CD4-positive, alpha-beta T cell treated with Interleukin-2 at 100 ng/mL for 4 hours (primary cell): ENCODE results near the gene SIK3.
A peak's percentile ranks its signal among the peaks of the same experiment; 100 is the strongest.

ENCODE experiments used
- DNase-seq: peaks from one replicate; pipeline ENCODE4 v3.0.0-alpha.2; 2020; ENCODE audit warnings: low spot score

The SIK3 gene

DNA sequence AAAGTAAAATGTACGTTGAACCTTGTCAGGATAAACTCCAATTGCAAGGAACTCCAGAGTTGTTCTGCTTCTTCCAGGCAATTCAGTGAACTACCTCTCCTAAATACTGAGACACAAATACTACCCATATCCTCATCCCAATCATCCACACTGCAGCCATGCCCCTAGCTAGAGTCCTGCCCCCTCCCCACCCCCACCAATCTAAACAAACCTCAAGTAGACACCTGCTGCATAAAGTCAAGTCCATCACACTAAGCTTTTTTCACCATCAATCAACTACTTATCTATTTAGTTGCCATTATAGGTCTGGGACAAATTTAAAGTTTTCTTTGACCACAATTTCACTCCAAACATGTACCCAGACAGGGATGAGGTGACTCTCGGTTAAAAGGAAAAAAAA lies 167.6 kb downstream of the SIK3 start:
- DNase-seq, result no peak

GRCh38 chr11:116930177-116930576 lies 168.1 kb downstream of the SIK3 start:
- DNase-seq, result peak; percentile 71

GRCh38 chr11:116929414-116930090 lies 168.7 kb downstream of the SIK3 start:
- DNase-seq, result no peak

DNA sequence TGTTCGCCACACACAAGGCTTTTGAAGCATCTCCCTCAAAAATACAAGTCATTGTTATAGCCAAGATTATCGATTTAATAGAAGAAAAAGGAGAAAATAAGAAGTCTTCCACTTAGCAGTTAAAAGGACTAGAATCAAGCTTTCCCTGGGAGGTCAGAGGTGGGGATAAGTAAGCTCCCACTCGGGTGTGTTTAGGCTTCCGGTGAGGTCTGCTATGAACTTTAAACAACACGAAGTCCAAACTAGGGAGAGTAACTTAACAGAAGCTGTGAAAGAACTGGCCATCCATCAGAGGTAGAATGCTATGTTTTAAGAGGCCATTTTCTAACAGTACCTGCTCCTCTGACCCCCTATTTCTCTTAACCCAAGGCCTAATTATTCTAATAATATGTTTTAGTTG lies 169.4 kb downstream of the SIK3 start:
- no peak for DNase-seq

- peak; percentile 56 for DNase-seq
Observed at GRCh38 chr11:116928102-116928777, 170.0 kb downstream of the SIK3 start.

DNA sequence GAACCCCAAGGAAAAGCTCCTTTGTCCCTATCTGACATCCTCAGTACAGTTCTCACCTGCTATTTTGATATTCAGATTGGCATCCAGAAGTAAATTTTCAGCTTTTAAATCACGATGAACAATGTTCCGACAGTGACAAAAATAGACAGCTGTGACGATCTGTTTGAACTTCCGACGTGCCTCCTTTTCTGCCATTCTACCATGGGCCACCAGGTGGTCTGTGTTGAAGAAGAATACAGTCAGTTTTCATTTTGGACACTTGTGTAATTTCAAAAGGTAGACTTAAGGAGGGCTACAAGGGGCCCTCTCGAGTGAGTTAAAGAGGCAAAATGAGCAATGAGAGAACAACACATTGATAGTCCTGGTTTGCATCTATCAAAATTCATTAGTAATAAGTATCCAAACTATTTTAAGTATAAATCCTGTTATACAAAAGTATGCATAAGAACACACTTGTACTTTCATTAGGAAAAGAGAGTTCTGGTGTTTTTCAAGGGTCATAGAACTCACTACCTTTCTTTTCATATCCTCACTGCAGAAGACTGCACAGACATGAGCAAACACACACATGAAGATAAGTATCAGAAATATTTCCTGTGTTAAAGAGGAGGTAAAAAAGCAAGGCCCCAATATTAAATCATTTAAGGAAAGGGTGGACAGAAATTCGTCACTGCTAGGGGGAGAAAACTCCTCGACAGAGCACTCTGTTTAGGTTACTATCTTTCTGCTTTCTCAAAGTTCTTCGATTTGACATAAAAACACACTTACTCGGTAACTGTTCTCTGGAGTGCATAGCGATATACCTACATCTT lies 170.9 kb downstream of the SIK3 start:
- DNase-seq, result peak; percentile 57

- peak; percentile 37 for DNase-seq
Observed at GRCh38 chr11:116925050-116925449, 173.2 kb downstream of the SIK3 start.

DNA sequence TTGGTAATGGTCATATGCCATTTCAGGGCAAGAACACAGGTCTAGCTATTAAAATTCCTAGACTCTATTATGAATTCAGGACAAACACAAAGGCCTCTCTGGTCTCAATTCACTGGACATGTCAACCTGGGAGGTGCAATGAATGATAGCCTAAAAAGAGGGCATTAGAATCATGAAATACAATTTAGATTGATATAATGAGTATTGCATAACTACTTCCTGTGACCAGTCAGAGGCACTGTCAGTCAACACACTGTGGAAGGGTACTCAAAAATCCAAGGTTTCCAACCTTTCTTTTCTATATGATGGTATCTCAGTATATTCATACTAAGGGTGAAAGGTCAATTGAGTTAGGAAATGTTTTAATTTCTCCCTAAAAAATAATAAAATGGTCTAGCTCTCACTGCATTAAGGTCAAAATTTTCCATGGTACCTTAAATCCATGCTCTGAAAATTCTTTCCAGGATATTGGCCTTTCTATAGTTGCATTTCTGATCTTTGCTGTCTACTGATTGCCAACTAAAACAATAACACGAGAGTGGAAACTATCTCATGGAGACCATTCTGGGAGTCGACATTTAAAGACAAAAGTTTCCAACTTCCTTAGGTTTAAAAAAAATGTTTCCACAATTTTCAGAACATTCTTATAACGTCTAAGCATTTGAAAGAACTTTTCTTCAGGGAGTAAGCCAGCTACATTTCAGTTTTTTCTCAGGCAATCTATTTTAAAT lies 179.1 kb downstream of the SIK3 start:
- DNase-seq, result no peak

DNA sequence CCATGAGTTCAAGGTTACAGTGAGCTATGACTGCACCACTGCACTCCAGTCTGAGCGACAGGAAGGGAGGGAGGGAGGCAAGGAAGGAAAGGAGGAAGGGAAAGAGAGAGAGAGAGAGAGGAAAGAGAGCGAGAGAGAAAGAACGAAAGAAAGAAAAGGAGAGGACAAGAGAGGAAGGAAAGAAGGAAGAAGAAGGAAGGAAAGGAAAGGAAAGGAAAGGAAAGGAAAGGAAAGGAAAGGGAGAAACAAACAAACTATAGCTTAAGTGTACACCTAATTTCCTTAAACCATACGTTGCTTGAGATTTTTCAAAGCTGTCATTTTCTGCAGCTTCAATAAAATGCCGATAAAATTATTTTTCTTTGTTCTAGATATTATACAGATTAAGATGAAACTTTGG lies 180.6 kb downstream of the SIK3 start:
- DNase-seq, result no peak

DNA sequence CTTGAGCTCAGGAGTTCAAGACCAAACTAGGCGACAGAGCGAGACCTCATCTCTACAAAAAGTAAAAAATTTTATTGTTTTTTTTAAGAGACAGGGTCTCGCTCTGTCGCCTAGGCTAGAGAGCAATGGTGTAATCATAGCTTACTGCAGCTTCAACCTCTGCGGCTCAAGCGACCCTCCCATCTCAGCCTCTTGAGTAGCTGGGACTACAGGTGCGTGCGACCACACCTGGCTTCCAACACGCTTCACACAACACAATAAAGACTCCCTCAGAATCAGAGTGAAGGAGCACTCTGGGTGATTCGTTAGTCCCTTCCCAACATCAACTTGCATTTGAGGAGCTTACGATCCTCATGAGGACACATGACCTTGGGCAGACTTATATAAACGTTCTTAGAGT lies 181.3 kb downstream of the SIK3 start:
- no peak for DNase-seq

DNA sequence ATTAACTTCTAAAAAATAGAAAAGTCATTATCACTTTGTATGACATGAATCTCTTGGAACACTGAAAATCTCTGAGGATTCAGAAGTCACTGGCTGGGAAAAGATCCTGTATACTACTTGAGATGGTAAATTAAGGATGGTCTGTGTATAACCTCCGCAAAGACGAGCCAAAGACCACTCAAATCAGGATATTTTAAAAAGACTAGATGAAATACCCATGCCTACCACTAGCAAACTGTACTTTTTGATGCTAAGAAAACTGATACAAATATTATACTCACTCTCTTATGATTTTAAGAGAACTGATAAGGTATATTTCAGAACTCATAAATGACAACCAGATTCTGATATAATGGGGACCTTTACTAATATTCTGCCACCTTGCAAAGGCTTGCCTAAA lies 182.2 kb downstream of the SIK3 start:
- no peak for DNase-seq

DNA sequence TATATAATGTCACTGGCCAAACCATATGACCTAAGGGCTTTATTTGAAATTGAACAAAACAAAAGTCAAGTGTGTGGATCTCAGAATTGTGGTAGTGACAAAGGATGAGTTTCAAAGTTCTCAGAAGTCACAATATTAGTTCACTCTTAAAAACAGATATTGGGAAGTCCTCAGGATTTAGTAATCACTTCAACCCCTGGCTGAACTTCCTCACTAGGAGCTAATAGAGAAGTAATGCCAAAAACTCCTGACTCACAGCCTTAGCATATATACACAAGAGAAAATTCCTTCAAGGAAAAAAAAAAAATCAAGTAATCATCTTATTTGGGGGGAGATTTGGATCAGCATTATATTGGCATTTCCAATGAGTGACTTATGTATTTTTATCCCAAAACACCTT lies 185.2 kb downstream of the SIK3 start:
- no peak for DNase-seq

DNA sequence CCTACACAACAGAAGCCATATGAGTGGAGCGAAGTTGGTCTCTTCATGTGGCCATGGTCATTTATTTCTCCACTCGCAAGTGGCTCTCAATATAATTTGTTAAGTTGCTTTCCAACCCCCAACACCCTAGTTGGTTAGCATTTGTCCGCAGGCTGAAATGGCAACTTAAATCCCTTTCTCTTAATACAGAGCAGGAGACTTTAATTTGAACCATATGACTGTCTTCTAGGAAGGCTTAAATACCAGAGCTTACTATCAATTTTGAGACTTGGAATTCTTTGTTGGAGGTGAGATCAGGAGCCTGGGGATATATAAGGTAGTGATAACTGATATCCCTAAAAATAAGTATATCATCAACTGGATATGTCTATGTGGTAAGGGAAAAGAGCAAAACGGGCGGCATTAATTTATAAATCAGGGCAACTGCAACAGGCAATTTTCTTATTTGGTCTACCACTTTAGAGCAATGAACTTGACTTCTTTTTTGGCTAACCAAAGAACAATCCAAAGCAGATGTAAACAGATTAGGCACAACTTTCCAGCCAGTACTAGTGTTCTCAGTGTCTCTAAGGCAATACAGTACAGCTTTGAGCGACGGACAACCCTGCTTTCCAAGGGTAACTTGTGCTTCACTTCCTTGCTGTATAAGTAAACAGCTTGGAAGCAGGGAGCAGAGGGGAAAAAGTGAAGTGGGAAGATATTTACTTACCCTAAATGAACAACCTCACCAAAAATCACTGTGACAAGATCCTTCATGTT lies 186.1 kb downstream of the SIK3 start:
- DNase-seq, result no peak

- DNase-seq, result no peak
Observed at GRCh38 chr11:116910847-116911246, 187.4 kb downstream of the SIK3 start.

GRCh38 chr11:116910378-116910777 lies 187.8 kb downstream of the SIK3 start:
- no peak for DNase-seq

- DNase-seq, result no peak
Observed at GRCh38 chr11:116909245-116909644, 189.0 kb downstream of the SIK3 start.

DNA sequence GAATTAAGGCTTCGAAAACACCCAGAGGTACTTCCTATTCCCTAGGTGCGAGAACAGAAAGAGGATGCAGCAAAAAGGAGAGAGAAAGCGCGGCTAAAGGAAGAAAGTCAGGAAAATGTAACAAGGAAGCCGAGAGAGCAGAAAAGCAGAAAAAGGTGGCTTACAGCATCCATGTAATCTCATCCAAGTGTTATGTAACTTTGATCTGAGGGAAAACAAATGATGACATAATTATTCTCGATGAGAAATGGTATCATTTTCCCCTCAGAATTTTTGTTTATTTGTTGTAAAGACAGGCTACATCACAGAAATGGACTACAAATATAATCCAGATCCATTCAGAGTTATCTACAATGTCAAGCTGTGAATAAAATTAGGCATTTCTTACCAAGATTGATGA lies 191.7 kb downstream of the SIK3 start:
- DNase-seq, result no peak

GRCh38 chr11:116903090-116903489 lies 195.1 kb downstream of the SIK3 start:
- no peak for DNase-seq

DNA sequence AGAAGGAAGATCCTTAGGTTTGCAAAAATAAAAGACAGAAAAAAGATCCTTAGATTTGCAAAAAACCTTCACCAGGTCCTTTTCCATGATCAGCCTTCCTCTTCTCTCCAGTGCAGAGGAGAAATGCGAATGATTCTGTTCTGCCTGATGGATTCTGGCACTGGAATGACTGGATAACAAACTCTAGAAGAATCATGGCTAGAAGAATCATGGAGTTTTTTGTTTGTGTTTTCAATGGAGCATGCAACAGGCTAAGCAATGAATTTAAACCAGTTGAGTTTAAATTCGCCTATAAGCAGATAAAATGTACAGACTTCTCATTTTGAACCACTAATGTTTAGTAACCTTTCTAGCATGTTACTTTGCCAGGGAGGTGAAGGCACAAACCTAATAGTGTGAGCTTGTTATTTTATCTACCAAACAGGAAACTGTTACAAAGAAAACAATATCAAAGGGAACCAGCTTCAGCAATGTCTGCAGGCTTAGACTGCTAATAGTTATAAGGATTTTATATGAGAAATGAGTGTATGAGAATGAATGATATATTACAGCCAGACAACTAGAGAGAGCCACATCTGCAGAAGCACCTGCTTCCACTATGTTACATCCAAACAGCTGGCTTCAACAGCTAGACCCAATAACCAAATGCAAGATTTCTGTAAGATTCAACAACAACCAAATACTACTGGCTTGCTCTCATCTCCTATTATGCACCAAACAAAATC lies 196.1 kb downstream of the SIK3 start:
- DNase-seq, result no peak

GRCh38 chr11:116901211-116901610 lies 197.0 kb downstream of the SIK3 start:
- DNase-seq, result no peak

DNA sequence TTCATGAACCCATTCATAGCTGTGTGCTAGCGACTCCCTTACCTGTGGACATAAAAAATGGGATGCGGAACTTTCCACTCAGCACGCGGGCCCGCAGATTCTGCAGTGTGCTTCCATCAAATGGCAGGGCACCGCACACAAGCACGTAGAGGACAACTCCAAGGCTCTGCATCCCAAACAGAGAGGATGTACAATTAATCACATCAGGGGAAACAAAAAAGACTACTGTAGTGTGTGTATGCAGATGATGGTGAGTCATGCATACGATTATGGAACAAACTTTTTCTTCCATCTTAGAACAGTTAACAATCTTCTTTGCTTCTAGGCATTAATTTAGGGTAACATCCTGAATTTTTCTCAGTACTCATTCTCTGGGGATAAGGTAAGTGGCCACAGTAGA lies 202.0 kb downstream of the SIK3 start:
- no peak for DNase-seq
